Measurements from ENCODE around the gene APOA1. TPM values are rescaled to one million over a fixed set of nuclear protein-coding genes. Genes with fewer than 3 reads are reported as not detected.

The APOA1 gene
- total RNA-seq, 4 donors from 2014 or later, result 0.50 to 1.4 TPM; not detected in 2

- no peak overlapping the region for H3K27ac ChIP-seq (replicated peaks in 1 of 4)
- 78% methylated on average over 5 of the region's 5 CpGs for WGBS
- intact Hi-C loops (cut with DNase I), result no loop called here
- no peaks in the 10 kb centered on the region for H3K9me3 ChIP-seq
- H3K4me3 ChIP-seq, result no peak overlapping the region
- peaks cover 13 to 29% (median 22%) of the 10 kb centered on the region in 4 donors for H3K4me1 ChIP-seq
- DNase-seq (ENCODE audit: extremely low spot score), result no peak
- peaks cover 16 to 83% (median 40%) of the 10 kb centered on the region in 4 donors for H3K36me3 ChIP-seq
- no peaks in the 10 kb centered on the region for H3K27me3 ChIP-seq
- TF ChIP-seq EP300 (IDR thresholded peaks at IDR 0.05), result no peak
- TF ChIP-seq POLR2AphosphoS5 (IDR thresholded peaks at IDR 0.05), result no peak
- TF ChIP-seq POLR2A (IDR thresholded peaks at IDR 0.05; ENCODE audit: low read depth), result no peak
- no peak for TF ChIP-seq CTCF (IDR thresholded peaks at IDR 0.05)
These were observed 15.0 kb upstream of the APOA1 start for GRCh38 chr11:116852261-116853031.

- no peaks in the 10 kb centered on the region for H3K27me3 ChIP-seq
- 73% methylated on average over 7 of the region's 7 CpGs for WGBS
- H3K36me3 ChIP-seq, result peaks cover 24 to 84% (median 42%) of the 10 kb centered on the region in 4 donors
- no peak for TF ChIP-seq CTCF (IDR thresholded peaks at IDR 0.05)
- no peak for TF ChIP-seq POLR2AphosphoS5 (IDR thresholded peaks at IDR 0.05)
- TF ChIP-seq EP300 (IDR thresholded peaks at IDR 0.05), result no peak
- no peak for TF ChIP-seq POLR2A (IDR thresholded peaks at IDR 0.05; ENCODE audit: low read depth)
- intact Hi-C loops (cut with DNase I), result no loop called here
- DNase-seq (ENCODE audit: extremely low spot score), result no peak
- no peak overlapping the region for H3K27ac ChIP-seq (replicated peaks in 1 of 4)
- peaks cover 13 to 29% (median 21%) of the 10 kb centered on the region in 4 donors for H3K4me1 ChIP-seq
- H3K9me3 ChIP-seq, result no peaks in the 10 kb centered on the region
- no peak overlapping the region for H3K4me3 ChIP-seq
These were observed 14.2 kb upstream of the APOA1 start for GRCh38 chr11:116851626-116852025.

GRCh38 chr11:116849486-116849885, 12.1 kb upstream of the APOA1 start:
- Histone ChIP-seq H3K4me3 (no peak overlapping the region), H3K36me3 (peaks cover 45 to 86% (median 55%) of the 10 kb centered on the region in 4 donors), H3K27me3 (no peaks in the 10 kb centered on the region), H3K27ac (replicated peaks in 1 of 4) (no peak overlapping the region), H3K9me3 (no peaks in the 10 kb centered on the region), H3K4me1 (peaks cover 13 to 29% (median 21%) of the 10 kb centered on the region in 4 donors)
- no peak for DNase-seq (ENCODE audit: extremely low spot score)
- TF ChIP-seq CTCF (IDR thresholded peaks at IDR 0.05), result no peak
- no peak for TF ChIP-seq POLR2A (IDR thresholded peaks at IDR 0.05; ENCODE audit: low read depth)
- TF ChIP-seq EP300 (IDR thresholded peaks at IDR 0.05), result no peak
- intact Hi-C loops (cut with DNase I), result no loop called here
- WGBS, result 90% methylated on average over 6 of the region's 6 CpGs

GRCh38 chr11:116849060-116849459, 11.6 kb upstream of the APOA1 start:
- H3K9me3 ChIP-seq, result no peaks in the 10 kb centered on the region
- no peaks in the 10 kb centered on the region for H3K27me3 ChIP-seq
- no peak overlapping the region for H3K4me3 ChIP-seq
- 92% methylated on average over 9 of the region's 12 CpGs for WGBS
- H3K4me1 ChIP-seq, result peaks cover 13 to 27% (median 20%) of the 10 kb centered on the region in 4 donors
- no peak overlapping the region for H3K27ac ChIP-seq (replicated peaks in 1 of 4)
- peaks cover 47 to 84% (median 54%) of the 10 kb centered on the region in 4 donors for H3K36me3 ChIP-seq
- TF ChIP-seq EP300 (IDR thresholded peaks at IDR 0.05), result no peak
- no peak for TF ChIP-seq POLR2AphosphoS5 (IDR thresholded peaks at IDR 0.05)
- no peak for TF ChIP-seq POLR2A (IDR thresholded peaks at IDR 0.05; ENCODE audit: low read depth)
- no peak for TF ChIP-seq CTCF (IDR thresholded peaks at IDR 0.05)
- intact Hi-C loops (cut with DNase I), result no loop called here
- no peak for DNase-seq (ENCODE audit: extremely low spot score)

Measured in esophagus muscularis mucosa (tissue), 4 donors.